ENCODE measurements around the gene YPEL2. TPM values are rescaled to one million over a fixed set of nuclear protein-coding genes. Genes with fewer than 3 reads are reported as not detected.

The YPEL2 gene
- total RNA-seq, 1 experiment from 2014 or later, result 0.98 TPM

GRCh38 chr17:59432657-59433056 is 101.2 kb downstream of the YPEL2 start:
- no peak overlapping the region for H2BK12ac ChIP-seq (ENCODE audit: insufficient read length, low read depth, low read length)
- no peaks in the 10 kb centered on the region for H3K79me2 ChIP-seq (ENCODE audit: insufficient read depth, low read length)
- no peak overlapping the region for H2AK5ac ChIP-seq (ENCODE audit: insufficient read length, low read length)
- H3K9ac ChIP-seq (ENCODE audit: extremely low read depth, insufficient read length, low read length), result no peak overlapping the region
- no peak overlapping the region for H3K4me2 ChIP-seq (ENCODE audit: insufficient read depth, insufficient read length, low read length)
- no peak overlapping the region for H2BK20ac ChIP-seq (ENCODE audit: low read depth, low read length, poor library complexity, severe bottlenecking)
- Mint-ChIP-seq H3K4me1 (peaks cover 0 to 2% of the 10 kb centered on the region in 2 experiments; a peak in 1 of 4 replicates), H3K9me3 (no peaks in the 10 kb centered on the region; a peak in 1 of 5 replicates), H3K4me3 (no peak overlapping the region), H3K27me3 (ENCODE audit: low read depth) (no peaks in the 10 kb centered on the region; the same call in 1 of the 2 replicates), H3K27ac (no peak overlapping the region), H3K36me3 (ENCODE audit: insufficient read depth in 1 of 3, low read depth in 3 of 3) (no peaks in the 10 kb centered on the region)
- WGBS (ENCODE audit: extremely low coverage, insufficient read length, low lambda C conversion rate), result no CpG with 5 or more reads among the region's 1 CpG
- H4K91ac ChIP-seq (ENCODE audit: insufficient read length, low read depth, low read length), result no peak overlapping the region
- TF ChIP-seq, protein P1, sequence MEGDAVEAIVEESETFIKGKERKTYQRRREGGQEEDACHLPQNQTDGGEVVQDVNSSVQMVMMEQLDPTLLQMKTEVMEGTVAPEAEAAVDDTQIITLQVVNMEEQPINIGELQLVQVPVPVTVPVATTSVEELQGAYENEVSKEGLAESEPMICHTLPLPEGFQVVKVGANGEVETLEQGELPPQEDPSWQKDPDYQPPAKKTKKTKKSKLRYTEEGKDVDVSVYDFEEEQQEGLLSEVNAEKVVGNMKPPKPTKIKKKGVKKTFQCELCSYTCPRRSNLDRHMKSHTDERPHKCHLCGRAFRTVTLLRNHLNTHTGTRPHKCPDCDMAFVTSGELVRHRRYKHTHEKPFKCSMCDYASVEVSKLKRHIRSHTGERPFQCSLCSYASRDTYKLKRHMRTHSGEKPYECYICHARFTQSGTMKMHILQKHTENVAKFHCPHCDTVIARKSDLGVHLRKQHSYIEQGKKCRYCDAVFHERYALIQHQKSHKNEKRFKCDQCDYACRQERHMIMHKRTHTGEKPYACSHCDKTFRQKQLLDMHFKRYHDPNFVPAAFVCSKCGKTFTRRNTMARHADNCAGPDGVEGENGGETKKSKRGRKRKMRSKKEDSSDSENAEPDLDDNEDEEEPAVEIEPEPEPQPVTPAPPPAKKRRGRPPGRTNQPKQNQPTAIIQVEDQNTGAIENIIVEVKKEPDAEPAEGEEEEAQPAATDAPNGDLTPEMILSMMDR (conservative IDR thresholded peaks at IDR 0.05), result no peak
- no peak overlapping the region for H2BK120ac ChIP-seq (ENCODE audit: low read depth, low read length, poor library complexity, severe bottlenecking)
- no peak overlapping the region for H4K5ac ChIP-seq (ENCODE audit: insufficient read length, low read depth, low read length)
- no peaks in the 10 kb centered on the region for H3K27me3 ChIP-seq (ENCODE audit: insufficient read depth, low read length)
- H3K23ac ChIP-seq (ENCODE audit: insufficient read length, low read depth, low read length), result no peak overlapping the region
- no peaks in the 10 kb centered on the region for H4K20me1 ChIP-seq (ENCODE audit: control insufficient read depth, insufficient read depth, insufficient read length)
- no peak overlapping the region for H2BK15ac ChIP-seq (ENCODE audit: low read depth, low read length)
- no peak overlapping the region for H4K8ac ChIP-seq (replicated peaks; ENCODE audit: insufficient read length, low read depth, low read length)
- H3K79me1 ChIP-seq (ENCODE audit: insufficient read depth, low read depth, low read length, poor library complexity, severe bottlenecking), result no peaks in the 10 kb centered on the region
- DNase-seq, result no peak
- no peak overlapping the region for H3K14ac ChIP-seq (ENCODE audit: insufficient read depth, low read length)
- H3K18ac ChIP-seq (ENCODE audit: insufficient read length, low read depth, low read length), result no peak overlapping the region
- no peak overlapping the region for H3K4ac ChIP-seq (ENCODE audit: low read depth, low read length)
- H2BK5ac ChIP-seq (ENCODE audit: insufficient read length, low read length), result no peak overlapping the region
- no peak overlapping the region for H3K56ac ChIP-seq (ENCODE audit: insufficient read length, low read depth, low read length)
- H3K9me3 ChIP-seq (ENCODE audit: control insufficient read depth, low read depth, low read length), result no peaks in the 10 kb centered on the region
- H3K27ac ChIP-seq (ENCODE audit: insufficient read length, low read depth, low read length), result no peak overlapping the region
- H3T11ph ChIP-seq (ENCODE audit: low read length), result no peak overlapping the region
- no peak overlapping the region for H2AFZ ChIP-seq (ENCODE audit: low read length)
- no peaks in the 10 kb centered on the region for H3K4me1 ChIP-seq (ENCODE audit: insufficient read depth, low read length)
- H3K23me2 ChIP-seq (ENCODE audit: insufficient read length, low read depth, low read length, poor library complexity, severe bottlenecking), result no peaks in the 10 kb centered on the region
